HG03196 (cell line): ENCODE measurements around the gene DPH6.
"Not testable (repeated sequence)": the region's sequence is repeated elsewhere in the genome, so short reads cannot be mapped to it uniquely, and the experiment has no call there.

Experiments
- ATAC-seq: cut with Tn5 transposase; IDR thresholded peaks from one replicate; pipeline ENCODE4 v1.9.1; 2021; ENCODE audit not compliant: unreplicated experiment

DPH6 gene

DNA sequence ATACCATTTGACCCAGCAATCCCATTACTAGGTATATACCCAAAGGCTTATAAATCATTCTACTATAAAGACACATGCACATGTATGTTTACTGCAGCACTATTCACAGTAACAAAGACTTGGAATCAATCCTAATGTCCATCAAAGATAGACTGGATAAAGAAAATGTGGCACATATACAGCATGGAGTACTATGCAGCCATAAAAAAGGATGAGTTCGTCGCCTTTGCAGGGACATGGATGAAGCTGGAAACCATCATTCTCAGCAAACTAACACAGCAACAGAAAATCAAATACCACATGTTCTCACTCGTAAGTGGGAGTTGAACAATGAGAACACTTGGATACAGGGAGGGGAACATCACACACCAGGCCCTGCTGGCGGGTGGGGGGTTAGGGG lies 104.7 kb downstream of the DPH6 start:
- not testable (repeated sequence) for ATAC-seq

DNA sequence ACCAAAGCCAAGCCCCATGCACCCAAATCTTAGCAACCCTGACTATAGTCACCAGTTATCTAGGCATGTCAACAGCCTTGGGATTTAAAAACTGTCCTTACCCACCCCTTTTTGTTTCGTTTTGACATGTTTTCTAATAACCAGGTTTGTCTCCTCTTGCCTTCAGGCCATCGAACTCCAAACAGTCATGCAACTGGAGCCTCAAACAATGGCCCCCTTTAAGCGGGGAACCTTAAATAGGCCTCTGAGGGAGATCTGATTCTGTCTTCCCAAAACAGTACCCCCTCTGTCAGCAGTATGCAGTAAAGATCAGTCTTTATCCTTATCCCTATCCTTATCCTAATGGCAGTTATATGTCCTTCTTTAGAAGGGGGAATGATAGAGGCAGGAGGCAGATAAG lies 105.7 kb downstream of the DPH6 start:
- no peak for ATAC-seq

DNA sequence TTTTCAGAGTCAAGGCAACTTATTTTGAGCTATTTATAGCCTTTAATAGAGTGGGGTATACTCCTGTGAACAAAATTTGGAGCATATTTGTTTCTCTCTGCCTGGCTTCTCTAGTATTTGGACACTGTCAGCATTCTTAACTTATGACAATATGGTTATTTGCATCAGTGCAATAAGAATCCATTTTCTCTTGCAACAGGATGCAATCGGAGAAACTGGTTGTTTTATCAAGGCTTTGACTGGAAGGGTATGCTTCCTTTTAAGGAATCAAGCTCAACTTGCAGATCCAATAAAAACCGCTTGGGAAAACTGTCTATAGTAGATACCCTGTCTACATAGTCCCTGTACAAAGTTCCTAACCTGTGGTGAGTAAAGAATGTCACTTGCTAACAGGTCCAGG lies 106.7 kb downstream of the DPH6 start:
- ATAC-seq: no peak

- no peak for ATAC-seq
These were observed 108.8 kb downstream of the DPH6 start for GRCh38 chr15:35437157-35437556.

- ATAC-seq: no peak
These were observed 109.5 kb downstream of the DPH6 start for GRCh38 chr15:35436422-35436821.

DNA sequence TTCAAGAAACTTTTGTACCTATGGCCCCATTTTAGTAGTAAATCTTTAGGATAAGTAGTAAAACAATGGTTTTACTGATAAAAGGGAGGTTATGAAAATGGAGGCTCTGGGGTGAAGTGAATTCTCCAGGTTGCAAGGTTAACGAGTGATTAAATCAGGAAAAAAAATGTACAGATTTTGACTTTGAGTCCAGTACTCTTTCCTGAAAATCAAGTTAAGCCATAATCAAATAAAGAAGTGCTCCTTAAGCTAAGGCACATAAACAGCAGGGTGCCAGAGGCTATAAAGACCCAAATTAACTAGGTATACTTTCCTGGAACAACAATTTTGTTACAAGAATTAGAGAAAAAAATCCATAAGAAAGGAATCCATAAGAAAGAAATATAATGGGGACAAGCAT lies 114.7 kb downstream of the DPH6 start:
- ATAC-seq: no peak

- no peak for ATAC-seq
These were observed 115.7 kb downstream of the DPH6 start for GRCh38 chr15:35430301-35430700.

- no peak for ATAC-seq
These were observed 118.5 kb downstream of the DPH6 start for GRCh38 chr15:35427496-35427895.

GRCh38 chr15:35427091-35427490 lies 118.9 kb downstream of the DPH6 start:
- ATAC-seq: no peak

GRCh38 chr15:35410775-35411174 lies 135.2 kb downstream of the DPH6 start:
- ATAC-seq: no peak

DNA sequence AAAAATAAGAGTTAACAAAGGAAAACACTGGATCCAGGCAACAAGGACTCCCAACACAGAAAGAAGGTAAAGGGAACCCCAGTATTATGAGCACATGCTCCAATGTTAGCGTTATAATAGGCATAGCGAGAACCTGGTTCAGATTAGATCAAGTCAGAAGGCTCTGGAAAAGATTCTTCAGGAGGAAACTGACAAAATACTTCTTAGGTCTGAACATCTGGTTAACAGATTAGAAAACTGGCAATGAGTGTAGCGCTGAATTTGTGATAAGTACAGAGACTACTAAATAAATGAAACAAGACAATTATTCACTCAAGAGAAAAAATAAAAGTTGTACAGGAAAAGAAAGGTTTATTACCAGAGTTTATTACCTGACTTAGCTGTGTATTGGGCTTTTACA lies 146.1 kb downstream of the DPH6 start:
- no peak for ATAC-seq

- no peak for ATAC-seq
These were observed 148.9 kb downstream of the DPH6 start for GRCh38 chr15:35397027-35397426.

DNA sequence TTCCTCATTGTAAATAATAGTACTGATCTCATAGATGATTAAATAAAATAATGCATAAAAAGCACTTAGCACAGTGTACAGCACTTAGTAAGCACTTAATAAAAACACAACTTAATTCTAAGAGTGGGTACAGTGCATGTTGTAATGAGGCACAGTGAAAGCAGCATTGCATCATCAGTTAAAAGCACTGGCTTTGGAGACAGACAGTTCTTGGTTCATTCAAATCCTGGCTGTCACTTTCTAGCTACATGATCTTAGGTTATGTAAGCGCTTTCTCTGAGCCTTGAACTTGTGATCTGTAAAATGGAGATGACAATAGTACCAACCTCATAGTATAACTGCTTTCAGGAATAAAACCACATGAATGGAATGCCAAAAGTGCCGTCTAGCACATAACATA lies 151.5 kb downstream of the DPH6 start:
- ATAC-seq: no peak

DNA sequence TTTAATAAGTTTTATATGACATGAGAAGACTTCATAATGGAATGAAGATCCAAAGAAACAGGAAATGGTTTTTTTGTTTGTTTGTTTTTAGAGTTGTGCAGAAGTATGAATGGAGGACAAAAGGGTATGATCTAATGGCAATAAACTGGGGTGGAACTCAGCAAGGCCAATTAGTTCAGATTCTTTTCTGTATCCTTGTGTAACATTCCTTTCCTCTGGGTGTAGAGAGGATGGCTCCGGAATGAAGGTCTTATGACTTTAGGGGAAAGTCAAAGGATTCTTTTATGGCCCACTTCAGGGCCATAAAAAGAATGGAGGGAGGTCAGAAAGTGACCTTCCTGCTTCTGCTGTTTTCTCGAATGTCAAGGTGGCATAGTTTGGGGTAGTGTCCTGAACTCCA lies 152.6 kb downstream of the DPH6 start:
- ATAC-seq: no peak

DNA sequence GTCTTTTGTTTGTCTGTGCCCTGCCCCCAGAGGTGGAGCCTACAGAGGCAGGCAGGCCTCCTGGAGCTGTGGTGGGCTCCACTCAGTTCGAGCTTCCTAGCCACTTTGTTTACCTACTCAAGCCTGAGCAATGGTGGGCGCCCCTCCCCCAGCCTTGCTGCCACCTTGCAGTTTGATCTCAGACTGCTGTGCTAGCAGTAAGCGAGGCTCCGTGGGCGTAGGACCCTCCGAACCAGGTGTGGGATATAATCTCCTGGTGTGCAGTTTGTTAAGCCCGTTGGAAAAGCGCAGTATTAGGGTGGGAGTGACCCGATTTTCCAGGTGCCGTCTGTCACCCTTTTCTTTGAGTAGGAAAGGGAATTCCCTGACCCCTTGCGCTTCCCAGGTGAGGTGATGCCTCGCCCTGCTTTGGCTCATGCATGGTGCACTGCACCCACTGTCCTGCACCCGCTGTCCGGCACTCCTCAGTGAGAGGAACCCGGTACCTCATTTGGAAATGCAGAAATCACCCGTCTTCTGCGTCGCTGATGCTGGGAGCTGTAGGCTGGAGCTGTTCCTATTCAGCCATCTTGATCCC lies 154.5 kb downstream of the DPH6 start:
- ATAC-seq: not testable (repeated sequence)

GRCh38 chr15:35383506-35383905 lies 162.5 kb downstream of the DPH6 start:
- ATAC-seq: no peak

GRCh38 chr15:35381328-35381727 lies 164.6 kb downstream of the DPH6 start:
- ATAC-seq: no peak

DNA sequence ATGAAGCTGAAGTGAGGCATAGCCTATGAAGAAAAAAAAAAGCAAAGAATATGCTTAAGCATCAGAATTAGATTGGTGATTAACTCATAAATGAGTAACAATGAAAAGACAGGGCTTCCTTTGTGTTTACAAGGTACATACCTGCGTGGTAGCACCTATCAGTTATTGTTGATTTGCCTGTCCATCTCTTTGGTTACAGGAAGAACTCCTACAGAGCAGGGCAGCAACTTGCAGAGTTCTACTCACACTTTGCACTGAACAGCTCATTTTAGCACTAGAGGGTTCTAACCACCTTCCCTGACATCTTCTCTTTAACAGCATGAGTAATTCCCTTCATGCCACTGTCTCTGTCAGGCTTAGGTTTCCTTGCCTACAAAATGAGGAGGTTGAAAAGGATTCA lies 166.0 kb downstream of the DPH6 start:
- ATAC-seq: no peak

GRCh38 chr15:35378454-35378853 lies 167.5 kb downstream of the DPH6 start:
- not testable (repeated sequence) for ATAC-seq

DNA sequence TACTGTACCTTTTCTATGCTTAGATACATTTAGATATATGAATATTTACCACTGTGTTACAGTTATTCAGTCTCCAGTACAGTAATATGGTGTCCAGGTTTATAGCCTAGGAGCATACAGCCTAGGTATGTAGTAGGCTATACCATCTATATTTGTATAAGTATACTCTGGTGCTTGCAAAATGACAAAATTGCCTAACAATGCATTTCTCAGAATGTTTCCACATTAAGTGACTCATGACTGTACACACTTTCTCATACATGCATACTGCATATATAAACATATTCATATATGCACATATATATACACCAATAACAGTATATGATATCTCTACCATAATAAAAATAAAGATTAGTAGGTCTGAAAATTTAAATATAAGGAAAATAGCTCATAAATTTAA lies 169.3 kb downstream of the DPH6 start:
- no peak for ATAC-seq

- no peak for ATAC-seq
These were observed 171.3 kb downstream of the DPH6 start for GRCh38 chr15:35374661-35375060.

DNA sequence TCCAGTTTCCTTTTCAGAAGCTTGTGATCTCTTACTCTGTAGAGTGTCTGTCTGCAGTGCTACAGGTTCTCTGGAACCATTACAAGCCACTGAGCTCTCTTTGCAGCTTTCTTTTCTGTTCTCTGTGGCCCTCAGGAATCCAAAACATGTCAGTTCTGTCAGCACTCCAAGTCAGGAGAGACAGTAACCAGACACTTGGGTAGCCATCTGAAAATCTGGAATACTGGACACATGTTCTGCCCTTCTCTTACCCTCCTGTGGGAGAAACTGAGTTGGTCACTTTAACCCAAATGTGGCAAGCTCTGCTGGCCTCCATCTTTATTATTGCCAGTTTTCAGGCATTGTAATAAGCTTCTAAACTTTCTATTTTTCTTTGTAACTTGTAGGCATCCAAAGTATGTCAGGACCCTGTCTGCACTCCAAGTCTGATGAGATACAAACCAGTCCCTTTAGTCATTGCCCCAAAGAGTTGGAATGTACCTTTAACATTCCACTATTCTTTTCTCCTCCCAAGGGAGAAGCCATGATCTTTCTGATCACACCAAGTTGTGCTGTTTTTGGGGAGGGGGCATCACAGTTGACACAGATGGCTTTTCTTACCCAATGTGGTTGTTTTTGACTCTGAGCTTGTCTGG lies 183.7 kb downstream of the DPH6 start:
- no peak for ATAC-seq

DNA sequence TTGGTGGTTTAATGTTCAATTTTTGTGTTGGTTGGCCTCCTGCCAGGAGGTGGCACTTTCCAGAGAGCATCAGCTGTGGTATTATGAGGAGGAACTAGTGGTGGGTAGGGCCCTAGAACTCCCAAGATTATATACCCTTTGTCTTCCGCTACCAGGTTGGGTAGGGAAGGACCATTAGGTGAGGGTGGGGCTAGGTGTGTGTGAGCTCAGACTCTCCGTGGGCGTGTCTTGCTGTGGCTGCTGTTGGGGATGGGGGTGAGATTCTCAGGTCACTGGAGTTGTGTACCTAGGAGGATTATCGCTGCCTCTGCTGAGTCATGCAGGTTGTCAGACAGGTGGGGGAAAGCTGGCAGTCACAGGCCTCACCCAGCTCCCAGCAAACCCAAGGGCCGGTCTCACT lies 187.1 kb downstream of the DPH6 start:
- ATAC-seq: no peak
